ENCODE measurements around the gene ISYNA1. TPM values are rescaled to one million over a fixed set of nuclear protein-coding genes. Genes with fewer than 3 reads are reported as not detected.
"Not testable (repeated sequence)": the region's sequence is repeated elsewhere in the genome, so short reads cannot be mapped to it uniquely, and the experiment has no call there.

Gene ISYNA1
- total RNA-seq, 4 donors from 2014 or later: 15.8 to 38.9 (median 26.2) TPM

GRCh38 chr19:18415178-18415867 lies 22.6 kb downstream of the ISYNA1 start:
- no peak for DNase-seq (ENCODE audit: extremely low spot score)
- intact Hi-C loops (cut with DNase I): no loop called here

GRCh38 chr19:18414504-18415177 lies 23.3 kb downstream of the ISYNA1 start:
- TF ChIP-seq POLR2AphosphoS5 (IDR thresholded peaks at IDR 0.05) (no peak), POLR2A (IDR thresholded peaks at IDR 0.05; ENCODE audit: low read depth) (no peak)
- intact Hi-C loops (cut with DNase I): loop anchor here (5.0 kb wide), 1 partner anchor 137 kb away; no protein-coding TSS in a partner anchor
- peak overlapping the region; percentile 32 to 53 (median 39) for H3K4me3 ChIP-seq
- H3K4me1 ChIP-seq: peaks cover 47 to 60% (median 54%) of the 10 kb centered on the region in 4 donors
- no peaks in the 10 kb centered on the region for H3K27me3 ChIP-seq
- no peak for DNase-seq (ENCODE audit: extremely low spot score)
- peak overlapping the region; percentile 86 to 88 (median 88) for H3K27ac ChIP-seq (replicated peaks in 1 of 4)
- H3K36me3 ChIP-seq: no peaks in the 10 kb centered on the region
- WGBS: 43% methylated on average over 8 of the region's 11 CpGs
- H3K9me3 ChIP-seq: no peaks in the 10 kb centered on the region

More at GRCh38 chr19:18415178-18415867, 22.6 kb downstream of the ISYNA1 start:
- peak overlapping the region; percentile 86 to 88 (median 88) for H3K27ac ChIP-seq (replicated peaks in 1 of 4)
- 14% methylated on average over 25 of the region's 25 CpGs for WGBS
- peak overlapping the region; percentile 32 to 53 (median 39) for H3K4me3 ChIP-seq
- H3K36me3 ChIP-seq: no peaks in the 10 kb centered on the region
- no peaks in the 10 kb centered on the region for H3K9me3 ChIP-seq
- TF ChIP-seq EP300 (IDR thresholded peaks at IDR 0.05): no peak
- TF ChIP-seq POLR2AphosphoS5 (IDR thresholded peaks at IDR 0.05): peak; percentile 75 to 78
- TF ChIP-seq CTCF (IDR thresholded peaks at IDR 0.05): no peak
- no peak for TF ChIP-seq POLR2A (IDR thresholded peaks at IDR 0.05; ENCODE audit: low read depth)
- H3K4me1 ChIP-seq: peaks cover 53 to 64% (median 59%) of the 10 kb centered on the region in 4 donors
- no peaks in the 10 kb centered on the region for H3K27me3 ChIP-seq

- Histone ChIP-seq H3K4me3 (no peak overlapping the region), H3K9me3 (no peaks in the 10 kb centered on the region), H3K4me1 (peaks cover 34 to 45% (median 40%) of the 10 kb centered on the region in 4 donors), H3K36me3 (no peaks in the 10 kb centered on the region), H3K27ac (replicated peaks in 1 of 4) (no peak overlapping the region), H3K27me3 (no peaks in the 10 kb centered on the region)
- no peak for DNase-seq (ENCODE audit: extremely low spot score)
- 77% methylated on average over 16 of the region's 16 CpGs for WGBS
- intact Hi-C loops (cut with DNase I): loop anchor here (5.0 kb wide), 1 partner anchor 135 kb away; no protein-coding TSS in a partner anchor
- TF ChIP-seq EP300 (IDR thresholded peaks at IDR 0.05) (no peak), POLR2A (IDR thresholded peaks at IDR 0.05; ENCODE audit: low read depth) (no peak), POLR2AphosphoS5 (IDR thresholded peaks at IDR 0.05) (no peak), CTCF (IDR thresholded peaks at IDR 0.05) (no peak)
Measured at GRCh38 chr19:18412610-18413239, 25.2 kb downstream of the ISYNA1 start.

- DNase-seq (ENCODE audit: extremely low spot score): no peak
- H3K4me1 ChIP-seq: peaks cover 0 to 7% (median 3%) of the 10 kb centered on the region in 4 donors
- WGBS: 71% methylated on average over 8 of the region's 10 CpGs
- no peaks in the 10 kb centered on the region for H3K9me3 ChIP-seq
- TF ChIP-seq CTCF (IDR thresholded peaks at IDR 0.05) (peak in 1 of 3 experiments; percentile 40), POLR2AphosphoS5 (IDR thresholded peaks at IDR 0.05) (no peak)
- H3K27ac ChIP-seq (replicated peaks in 1 of 4): no peak overlapping the region
- H3K36me3 ChIP-seq: no peaks in the 10 kb centered on the region
- intact Hi-C loops (cut with DNase I): loop anchor here (2.0 kb wide), 1 partner anchor 59 kb away; no protein-coding TSS in a partner anchor
- no peak overlapping the region for H3K4me3 ChIP-seq
- no peaks in the 10 kb centered on the region for H3K27me3 ChIP-seq
Measured at GRCh38 chr19:18408053-18408476, 29.9 kb downstream of the ISYNA1 start.

GRCh38 chr19:18406749-18407148 lies 31.2 kb downstream of the ISYNA1 start:
- Histone ChIP-seq H3K4me1 (peaks cover 0 to 7% (median 3%) of the 10 kb centered on the region in 4 donors), H3K27ac (replicated peaks in 1 of 4) (no peak overlapping the region), H3K9me3 (no peaks in the 10 kb centered on the region), H3K27me3 (no peaks in the 10 kb centered on the region), H3K36me3 (no peaks in the 10 kb centered on the region), H3K4me3 (no peak overlapping the region)
- no peak for TF ChIP-seq POLR2AphosphoS5 (IDR thresholded peaks at IDR 0.05)
- no peak for TF ChIP-seq POLR2A (IDR thresholded peaks at IDR 0.05; ENCODE audit: low read depth)
- TF ChIP-seq CTCF (IDR thresholded peaks at IDR 0.05): no peak
- no peak for TF ChIP-seq EP300 (IDR thresholded peaks at IDR 0.05)
- no peak for DNase-seq (ENCODE audit: extremely low spot score)
- 94% methylated on average over 9 of the region's 9 CpGs for WGBS
- intact Hi-C loops (cut with DNase I): no loop called here

GRCh38 chr19:18405754-18406153 lies 32.2 kb downstream of the ISYNA1 start:
- H3K4me3 ChIP-seq; H3K4me1 ChIP-seq; H3K27ac ChIP-seq (replicated peaks in 1 of 4); H3K36me3 ChIP-seq; intact Hi-C loops (cut with DNase I); DNase-seq (ENCODE audit: extremely low spot score); H3K27me3 ChIP-seq; H3K9me3 ChIP-seq: not testable (repeated sequence)
- WGBS: 93% methylated on average over 11 of the region's 11 CpGs

Data from esophagus muscularis mucosa (tissue), 4 donors.